Coronary artery (tissue), 2 donors: ENCODE results near the gene GAPDHS.

Source experiments
- DNase-seq: peaks from one replicate; pipeline ENCODE4 v3.0.0-alpha.2; 2017; ENCODE audit warnings: low spot score
- H3K27ac ChIP-seq, 2 donors: fragments of 200-600 bp; sonication (generic); one replicate each; pipeline ENCODE4 v1.5.1; 2016 to 2019
- H3K4me3 ChIP-seq: fragments of 200-600 bp; sonication (generic); 2 replicates; pipeline ENCODE4 v1.5.1; 2016; ENCODE audit warnings: mild to moderate bottlenecking, moderate library complexity
- CTCF ChIP-seq: fragments of 200-600 bp; sonication (generic); IDR thresholded peaks from one replicate; pipeline ENCODE4 v1.5.1; 2019; ENCODE audit warnings: antibody characterized with exemption

GAPDHS gene

GRCh38 chr19:35545001-35545854, 12.0 kb downstream of the GAPDHS start, which contains the start of gene TMEM147:
TMEM147 (plus strand) TSS chr19:35545626; CDS start chr19:35545740, 114 bp downstream.
- DNase-seq: peak; percentile 92

GRCh38 chr19:35545855-35546381, 12.7 kb downstream of the GAPDHS start:
- no peak for DNase-seq
- peak overlapping the region; percentile 46 to 91 for H3K27ac ChIP-seq
- TF ChIP-seq CTCF: no peak

More at GRCh38 chr19:35545001-35545854, 12.0 kb downstream of the GAPDHS start, which contains the start of gene TMEM147:
- no peak for TF ChIP-seq CTCF
- peak within 1 kb of the TSS; percentile 92 for H3K4me3 ChIP-seq
- H3K27ac ChIP-seq: peak within 1 kb of the TSS; percentile 46 to 91

GRCh38 chr19:35546532-35546931, 13.3 kb downstream of the GAPDHS start:
- no peak for DNase-seq
- no peak overlapping the region for H3K27ac ChIP-seq
- peak overlapping the region; percentile 92 for H3K4me3 ChIP-seq
- TF ChIP-seq CTCF: no peak

More at GRCh38 chr19:35545855-35546381, 12.7 kb downstream of the GAPDHS start:
- peak overlapping the region; percentile 92 for H3K4me3 ChIP-seq

- peak; percentile 56 for TF ChIP-seq CTCF
- Histone ChIP-seq H3K27ac (no peak overlapping the region), H3K4me3 (no peak overlapping the region)
- DNase-seq: no peak
Measured at GRCh38 chr19:35549174-35549788, 16.0 kb downstream of the GAPDHS start.

GRCh38 chr19:35549879-35550523, 16.7 kb downstream of the GAPDHS start:
- Histone ChIP-seq H3K27ac (no peak overlapping the region), H3K4me3 (no peak overlapping the region)
- no peak for DNase-seq
- no peak for TF ChIP-seq CTCF

GRCh38 chr19:35551091-35551810, 18.0 kb downstream of the GAPDHS start:
- Histone ChIP-seq H3K4me3 (no peak overlapping the region), H3K27ac (no peak overlapping the region)
- no peak for DNase-seq
- TF ChIP-seq CTCF: no peak
